HEK293T (cell line): ENCODE measurements around the gene DNAJC1.
"Not testable (repeated sequence)": the region's sequence is repeated elsewhere in the genome, so short reads cannot be mapped to it uniquely, and the experiment has no call there.

Experiments
- CTCF ChIA-PET: fragments of 350-600 bp; formaldehyde crosslinking; extraction: SDS; loops from one replicate; lab custom pipeline; 2021; ENCODE audit warnings: antibody characterized with exemption, inconsistent platforms; lab: Yijun Ruan, JAX
- POLR2A ChIA-PET: fragments of 350-600 bp; formaldehyde crosslinking; extraction: SDS; loops from one replicate; lab custom pipeline; 2020; ENCODE audit warnings: antibody characterized with exemption, inconsistent platforms; lab: Yijun Ruan, JAX
- DNase-seq: peaks from one replicate; pipeline ENCODE4 v3.0.0; 2012; ENCODE audit warnings: mixed read lengths; ENCODE audit errors: extremely low spot score
- ARNT ChIP-seq: fragments of 450-650 bp; IDR thresholded peaks from 2 replicates; pipeline ENCODE4 v1.6.1; 2017; ENCODE audit warnings: mild to moderate bottlenecking
- BHLHE40 ChIP-seq: fragments of 450-650 bp; IDR thresholded peaks from 2 replicates; pipeline ENCODE4 v1.6.1; 2016; ENCODE audit warnings: mild to moderate bottlenecking, moderate library complexity, borderline replicate concordance
- CTBP1 ChIP-seq: fragments of 450-650 bp; IDR thresholded peaks from 2 replicates; pipeline ENCODE4 v1.6.1; 2016; ENCODE audit warnings: borderline replicate concordance
- ELF4 ChIP-seq: fragments of 450-650 bp; IDR thresholded peaks from 2 replicates; pipeline ENCODE4 v1.6.1; 2017; ENCODE audit warnings: antibody characterized with exemption
- FOXA1 ChIP-seq: fragments of 450-650 bp; IDR thresholded peaks from 2 replicates; pipeline ENCODE4 v1.6.1; 2016; ENCODE audit warnings: mild to moderate bottlenecking
- FOXK2 ChIP-seq: fragments of 450-650 bp; IDR thresholded peaks from 2 replicates; pipeline ENCODE4 v1.6.1; 2016; ENCODE audit warnings: mild to moderate bottlenecking
- FOXM1 ChIP-seq: fragments of 450-650 bp; IDR thresholded peaks from 2 replicates; pipeline ENCODE4 v1.6.1; 2017; ENCODE audit warnings: mild to moderate bottlenecking, borderline replicate concordance
- HDGF ChIP-seq: fragments of 450-650 bp; IDR thresholded peaks from 2 replicates; pipeline ENCODE4 v1.6.1; 2017; ENCODE audit warnings: antibody characterized with exemption, borderline replicate concordance
- L3MBTL2 ChIP-seq: fragments of 450-650 bp; conservative IDR thresholded peaks from 2 replicates; pipeline ENCODE4 v1.6.1; 2016; ENCODE audit warnings: mild to moderate bottlenecking
- LEF1 ChIP-seq: fragments of 450-650 bp; IDR thresholded peaks from 2 replicates; pipeline ENCODE4 v1.6.1; 2017; ENCODE audit warnings: mild to moderate bottlenecking, borderline replicate concordance
- NFRKB ChIP-seq: fragments of 450-650 bp; IDR thresholded peaks from 2 replicates; pipeline ENCODE4 v1.6.1; 2016; ENCODE audit warnings: mild to moderate bottlenecking, moderate library complexity
- SP1 ChIP-seq: fragments of 450-650 bp; IDR thresholded peaks from 2 replicates; pipeline ENCODE4 v1.6.1; 2017
- SUZ12 ChIP-seq: fragments of 450-650 bp; IDR thresholded peaks from 2 replicates; pipeline ENCODE4 v1.6.1; 2016; ENCODE audit warnings: mild to moderate bottlenecking
- TARDBP ChIP-seq: fragments of 450-650 bp; IDR thresholded peaks from 2 replicates; pipeline ENCODE4 v1.6.1; 2016
- ZNF384 ChIP-seq: fragments of 450-650 bp; IDR thresholded peaks from 2 replicates; pipeline ENCODE4 v1.6.1; 2016
- TF ChIP-seq, protein P1 (sequence below): fragments of 450-650 bp; IDR thresholded peaks from 2 replicates; pipeline ENCODE4 v1.6.1; 2016

DNAJC1 gene

GRCh38 chr10:21888959-21889358 is 114.6 kb downstream of the DNAJC1 start:
- no peak for TF ChIP-seq TARDBP
- TF ChIP-seq FOXK2: no peak
- TF ChIP-seq NFRKB: no peak
- TF ChIP-seq FOXA1: no peak
- no peak for TF ChIP-seq ZNF384
- TF ChIP-seq LEF1: no peak
- TF ChIP-seq ELF4: no peak
- no peak for TF ChIP-seq SUZ12
- no peak for TF ChIP-seq FOXM1
- no peak for TF ChIP-seq ARNT
- no peak for TF ChIP-seq HDGF
- TF ChIP-seq, protein P1, sequence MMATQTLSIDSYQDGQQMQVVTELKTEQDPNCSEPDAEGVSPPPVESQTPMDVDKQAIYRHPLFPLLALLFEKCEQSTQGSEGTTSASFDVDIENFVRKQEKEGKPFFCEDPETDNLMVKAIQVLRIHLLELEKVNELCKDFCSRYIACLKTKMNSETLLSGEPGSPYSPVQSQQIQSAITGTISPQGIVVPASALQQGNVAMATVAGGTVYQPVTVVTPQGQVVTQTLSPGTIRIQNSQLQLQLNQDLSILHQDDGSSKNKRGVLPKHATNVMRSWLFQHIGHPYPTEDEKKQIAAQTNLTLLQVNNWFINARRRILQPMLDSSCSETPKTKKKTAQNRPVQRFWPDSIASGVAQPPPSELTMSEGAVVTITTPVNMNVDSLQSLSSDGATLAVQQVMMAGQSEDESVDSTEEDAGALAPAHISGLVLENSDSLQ: no peak
- no peak for TF ChIP-seq BHLHE40
- TF ChIP-seq CTBP1: no peak
- no peak for TF ChIP-seq L3MBTL2
- no peak for TF ChIP-seq SP1
- CTCF ChIA-PET: no interaction called here
- POLR2A ChIA-PET: interaction anchor here (0.6 kb wide), 1 partner anchor 1540 kb away, joined by 3 read pairs; no protein-coding TSS in a partner anchor
- no peak for DNase-seq

DNA sequence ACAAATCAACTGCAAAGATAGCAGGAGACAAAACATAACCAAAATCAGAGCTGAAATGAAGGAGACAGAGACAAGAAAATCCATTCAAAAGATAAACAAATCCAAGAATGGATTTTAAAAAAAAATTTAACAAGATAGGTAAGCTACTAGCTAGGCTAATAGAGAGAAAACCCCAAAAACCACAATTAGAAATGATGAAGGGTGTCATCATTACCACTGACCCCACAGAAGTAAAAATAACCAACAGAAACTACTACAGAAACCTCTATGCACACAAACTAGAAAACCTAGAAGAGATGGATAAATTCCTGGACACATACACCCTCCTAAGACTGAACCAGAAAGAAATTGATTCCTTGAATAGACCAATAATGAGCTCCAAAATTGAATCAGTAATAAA is 117.6 kb downstream of the DNAJC1 start:
- ChIA-PET CTCF (no interaction called here), POLR2A (no interaction called here)
- DNase-seq: no peak
- no peak for TF ChIP-seq SUZ12
- TF ChIP-seq LEF1: no peak
- TF ChIP-seq HDGF: no peak
- TF ChIP-seq TARDBP: no peak
- no peak for TF ChIP-seq FOXM1
- no peak for TF ChIP-seq ARNT
- no peak for TF ChIP-seq SP1
- TF ChIP-seq BHLHE40: no peak
- TF ChIP-seq FOXK2: no peak

DNA sequence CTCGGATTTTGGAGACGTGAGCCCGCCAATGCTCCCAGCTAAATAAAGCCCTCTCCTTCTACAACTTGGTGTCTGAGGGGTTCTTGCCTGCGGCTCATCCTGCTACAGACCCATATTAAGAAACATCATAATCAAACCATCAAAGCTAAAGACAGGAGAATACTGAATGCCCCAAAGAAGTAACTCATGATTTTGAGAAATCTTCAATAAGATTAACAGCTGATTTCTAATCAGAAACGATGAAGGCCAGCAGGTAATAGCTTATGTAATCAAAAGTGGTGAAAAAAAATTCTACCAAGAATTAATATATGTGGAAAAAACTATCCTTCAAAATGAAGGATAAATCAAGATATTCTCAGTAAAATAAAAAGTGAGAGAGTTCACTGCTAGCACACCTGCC is 130.3 kb downstream of the DNAJC1 start:
- DNase-seq: no peak
- TF ChIP-seq HDGF (no peak), ZNF384 (no peak), ARNT (no peak), ELF4 (no peak), L3MBTL2 (no peak), FOXK2 (no peak)
- POLR2A ChIA-PET: no interaction called here
- CTCF ChIA-PET: no interaction called here

- POLR2A ChIA-PET, CTCF ChIA-PET: not testable (repeated sequence)
Measured at GRCh38 chr10:21872771-21873170, 130.8 kb downstream of the DNAJC1 start.

GRCh38 chr10:21870849-21871248 is 132.7 kb downstream of the DNAJC1 start:
- ChIA-PET POLR2A (no interaction called here), CTCF (no interaction called here)
- no peak for DNase-seq
- no peak for TF ChIP-seq ARNT

More at GRCh38 chr10:21872771-21873170, 130.8 kb downstream of the DNAJC1 start:
- not testable (repeated sequence) for DNase-seq

DNA sequence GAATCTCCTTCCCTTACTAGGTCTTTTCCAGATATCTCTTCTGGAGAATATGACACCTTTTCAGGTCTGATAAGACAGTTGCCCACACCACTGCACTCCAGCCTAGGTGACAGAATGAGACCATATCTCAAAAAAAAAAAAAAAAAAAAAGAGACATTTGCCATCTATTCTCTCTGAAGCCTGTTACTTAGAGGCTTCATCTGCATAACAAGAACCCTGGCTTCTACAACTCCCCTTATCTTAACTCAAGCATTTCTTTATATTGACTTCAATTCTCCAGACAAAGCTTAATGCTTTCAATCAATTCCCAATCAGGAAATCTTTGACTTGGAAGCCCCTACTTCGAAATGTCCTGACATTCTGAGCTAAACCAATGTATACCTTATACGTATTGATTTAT is 134.4 kb downstream of the DNAJC1 start:
- DNase-seq, POLR2A ChIA-PET, CTCF ChIA-PET: not testable (repeated sequence)

DNA sequence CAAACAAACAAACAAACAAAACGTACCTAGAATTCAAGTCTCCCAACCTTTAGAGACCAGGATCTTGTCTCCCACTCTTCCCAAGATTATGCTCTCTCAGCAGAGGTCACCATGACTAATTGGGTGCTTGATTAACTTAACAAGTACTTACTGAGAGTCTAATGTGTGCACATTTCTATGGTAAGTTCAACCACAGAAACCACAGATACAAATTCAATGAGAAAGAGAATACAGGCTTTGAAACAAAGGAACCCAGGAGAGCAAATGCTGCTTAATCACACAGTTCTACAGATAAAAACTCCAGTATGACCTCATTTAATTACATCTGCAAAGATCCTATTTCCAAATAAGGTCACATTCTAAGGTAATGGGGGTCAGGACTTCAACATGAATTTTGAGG is 142.8 kb downstream of the DNAJC1 start:
- ChIA-PET POLR2A (no interaction called here), CTCF (interaction anchor here (0.7 kb wide), 1 partner anchor 41 kb away, joined by 3 read pairs; no protein-coding TSS in a partner anchor)
- no peak for TF ChIP-seq SUZ12
- TF ChIP-seq FOXA1: no peak
- TF ChIP-seq FOXK2: no peak
- TF ChIP-seq SP1: no peak
- TF ChIP-seq ZNF384: no peak
- no peak for TF ChIP-seq NFRKB
- no peak for TF ChIP-seq TARDBP
- TF ChIP-seq LEF1: no peak
- no peak for TF ChIP-seq CTBP1
- TF ChIP-seq ARNT: no peak
- no peak for TF ChIP-seq ELF4
- TF ChIP-seq FOXM1: no peak
- no peak for TF ChIP-seq HDGF
- TF ChIP-seq L3MBTL2: no peak
- TF ChIP-seq BHLHE40: no peak
- TF ChIP-seq, protein P1: no peak
- no peak for DNase-seq

DNA sequence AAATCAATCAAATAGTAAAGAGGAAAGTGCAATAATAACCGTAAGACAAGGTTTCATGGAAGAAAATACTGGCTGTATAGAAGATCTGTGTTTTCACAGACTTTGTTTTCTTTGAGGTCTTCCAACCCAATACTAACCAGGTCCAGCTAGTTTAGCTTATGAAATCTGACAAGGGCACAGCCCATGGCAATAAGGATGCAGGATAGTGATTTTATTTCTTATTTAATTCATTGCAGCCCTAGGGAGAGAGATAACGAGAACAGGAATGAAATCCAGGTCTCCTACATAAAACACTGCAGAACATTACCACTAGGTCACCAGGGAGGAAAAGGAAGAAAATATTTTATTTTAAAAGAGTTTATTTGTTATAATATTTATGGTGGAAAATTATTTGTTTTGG is 145.1 kb downstream of the DNAJC1 start:
- ChIA-PET CTCF (no interaction called here), POLR2A (no interaction called here)
- TF ChIP-seq NFRKB: no peak
- no peak for TF ChIP-seq SP1
- TF ChIP-seq TARDBP: no peak
- no peak for TF ChIP-seq SUZ12
- TF ChIP-seq ARNT: no peak
- no peak for TF ChIP-seq L3MBTL2
- no peak for TF ChIP-seq HDGF
- no peak for TF ChIP-seq LEF1
- no peak for TF ChIP-seq CTBP1
- TF ChIP-seq FOXM1: no peak
- no peak for TF ChIP-seq BHLHE40
- TF ChIP-seq FOXA1: no peak
- TF ChIP-seq FOXK2: no peak
- no peak for TF ChIP-seq ZNF384
- TF ChIP-seq ELF4: no peak
- no peak for DNase-seq
